B cell (primary cell): ENCODE data around the gene CAPZA2. TPM values are rescaled to one million over a fixed set of nuclear protein-coding genes. Genes with fewer than 3 reads are reported as not detected.

ENCODE experiments used
- ATAC-seq: fragments of 200-7000 bp; cut with Tn5 transposase; one replicate; pipeline ENCODE4 v1.10.0; 2021; ENCODE audit warnings: low read depth, mild to moderate bottlenecking, moderate number of reproducible peaks, moderate library complexity
- CTCF ChIA-PET: fragments of 350-600 bp; sonication (Branson Sonifier 250); formaldehyde crosslinking; loops from one replicate; lab custom pipeline; 2021; ENCODE audit warnings: antibody characterized with exemption, inconsistent platforms; lab: Charles Lee
- POLR2A ChIA-PET: fragments of 350-600 bp; sonication (Branson Sonifier 250); formaldehyde crosslinking; loops from one replicate; lab custom pipeline; 2021; ENCODE audit warnings: antibody characterized with exemption; lab: Charles Lee
- DNase-seq: peaks from one replicate; pipeline ENCODE4 v3.0.0; 2013
- H2AFZ ChIP-seq: 2 replicates; pipeline ENCODE4 v1.6.1; 2012; ENCODE audit warnings: mild to moderate bottlenecking, low read depth, low read length; ENCODE audit not compliant: insufficient read depth, poor library complexity, severe bottlenecking
- H3K27ac ChIP-seq, 2 donors: 1 replicate in 1 of 2; 2 replicates in 1 of 2; pipeline ENCODE4 v1.5.1; 2012 to 2013; ENCODE audit warnings: low read length in 2 of 2, mild to moderate bottlenecking in 2 of 2, moderate library complexity in 1 of 2
- H3K27me3 ChIP-seq, 4 experiments: fragments of 200-600 bp in 1 of 4; sonication (generic) in 1 of 4; replicated peaks in 1 of 4; 1 replicate in 2 of 4; 2 replicates in 2 of 4; pipeline versions ENCODE4 v1.6.1 to v1.7.0; 2013 to 2016; ENCODE audit warnings: low read length in 3 of 4, mild to moderate bottlenecking in 2 of 4, mixed read lengths in 1 of 4, moderate library complexity in 1 of 4; ENCODE audit not compliant: insufficient read depth in 4 of 4, control insufficient read depth in 3 of 4; ENCODE audit errors: control extremely low read depth in 1 of 4
- H3K36me3 ChIP-seq, 2 experiments: replicated peaks in 1 of 2; 1 replicate in 1 of 2; 2 replicates in 1 of 2; pipeline versions ENCODE4 v1.6.1 to v1.7.1; 2013; ENCODE audit warnings: low read length in 1 of 2; ENCODE audit not compliant: insufficient read depth in 2 of 2, control insufficient read depth in 1 of 2; ENCODE audit errors: control extremely low read depth in 1 of 2, extremely low read depth in 1 of 2
- H3K4me1 ChIP-seq, 2 donors: fragments of 200-600 bp in 1 of 2; sonication (generic) in 1 of 2; 1 replicate in 1 of 2; 2 replicates in 1 of 2; pipeline versions ENCODE4 v1.5.1 to v1.6.1; 2013 to 2017; ENCODE audit warnings: low read length in 2 of 2; ENCODE audit not compliant: control insufficient read depth in 2 of 2, insufficient read depth in 2 of 2
- H3K4me2 ChIP-seq: replicated peaks from 2 replicates; pipeline ENCODE3; 2012; ENCODE audit warnings: mild to moderate bottlenecking, low read depth, low read length; ENCODE audit not compliant: poor library complexity, severe bottlenecking
- H3K4me3 ChIP-seq, 5 experiments: fragments of 200-600 bp in 1 of 5; sonication (generic) in 1 of 5; 1 replicate in 3 of 5; 2 replicates in 2 of 5; pipeline versions ENCODE4 v1.5.1 to v1.7.0; 2011 to 2016; ENCODE audit warnings: low read length in 4 of 5, mild to moderate bottlenecking in 4 of 5, low read depth in 2 of 5, control low read depth in 1 of 5, moderate library complexity in 1 of 5; ENCODE audit not compliant: insufficient read depth in 1 of 5; ENCODE audit errors: control extremely low read depth in 1 of 5, extremely low read depth in 1 of 5
- H3K79me2 ChIP-seq: fragments of 200-600 bp; sonication (generic); one replicate; pipeline ENCODE4 v1.6.0; 2016; ENCODE audit warnings: low read length; ENCODE audit not compliant: control insufficient read depth, insufficient read depth
- H3K9ac ChIP-seq: fragments of 200-600 bp; sonication (generic); 2 replicates; pipeline ENCODE4 v1.6.1; 2017; ENCODE audit warnings: mild to moderate bottlenecking, low read length, moderate library complexity
- H3K9me3 ChIP-seq, 3 donors: one replicate each; pipeline versions ENCODE4 v1.6.1 to v1.7.1; 2013; ENCODE audit warnings: low read length in 2 of 3; ENCODE audit not compliant: control insufficient read depth in 2 of 3, insufficient read depth in 1 of 3; ENCODE audit errors: control extremely low read depth in 1 of 3
- H4K20me1 ChIP-seq: 2 replicates; pipeline ENCODE4 v1.6.0; 2012; ENCODE audit warnings: mild to moderate bottlenecking, low read length; ENCODE audit not compliant: insufficient read depth, control insufficient read depth, poor library complexity, severe bottlenecking
- H3K27ac Mint-ChIP-seq: one replicate; pipeline ENCODE4 v1.8.0; 2021; ENCODE audit warnings: mixed read lengths
- H3K27me3 Mint-ChIP-seq: one replicate; pipeline ENCODE4 v1.8.0; 2021; ENCODE audit warnings: mixed read lengths
- H3K4me1 Mint-ChIP-seq: one replicate; pipeline ENCODE4 v1.8.0; 2021; ENCODE audit warnings: mixed read lengths
- H3K4me3 Mint-ChIP-seq: one replicate; pipeline ENCODE4 v1.8.0; 2021; ENCODE audit warnings: mixed read lengths
- H3K9me3 Mint-ChIP-seq: one replicate; pipeline ENCODE4 v1.8.0; 2022; ENCODE audit warnings: mixed read lengths; ENCODE audit not compliant: insufficient read depth
- EZH2 ChIP-seq: IDR thresholded peaks from 2 replicates; pipeline ENCODE4 v1.6.1; 2012; ENCODE audit warnings: borderline replicate concordance, low read depth, mild to moderate bottlenecking, moderate library complexity, low read length; ENCODE audit not compliant: insufficient read depth, poor library complexity, severe bottlenecking
- WGBS: methylation state at CpG from one replicate; pipeline ENCODE4 v1.1.5; 2013; ENCODE audit warnings: missing lambda C conversion rate; ENCODE audit not compliant: insufficient coverage; 5-methylcytosine and 5-hydroxymethylcytosine counted together
- intact Hi-C: fragments of 100-400 bp; cut with micrococcal nuclease; formaldehyde crosslinking; loops from one replicate; pipeline ENCODE4 v1.10.0; 2022
- polyA plus RNA-seq: library from polyadenylated mRNA; depleted of rRNA; stranded (reverse); fragments of >200 nt; gene quantifications from 2 replicates; pipeline ENCODE4 v1.2.3, GENCODE V29; 2012
- total RNA-seq, 2 donors: library from RNA; stranded (reverse); fragments of 120-200 nt in 1 of 2; gene quantifications; 1 replicate in 1 of 2; 2 replicates in 1 of 2; pipeline versions ENCODE4 v1.2.3 to v1.2.4, GENCODE V29; 2013 to 2022
- TF ChIP-seq, protein P1 (sequence below): fragments of 200-600 bp; IDR thresholded peaks from one replicate; pipeline ENCODE4 v1.8.0; 2022; ENCODE audit warnings: antibody characterized with exemption, mild to moderate bottlenecking

Gene CAPZA2
- total and polyA plus RNA-seq, 2 donors (not counting 1 experiment from before 2014, with no cell fraction given) = 15.0 to 79.0 TPM

DNA sequence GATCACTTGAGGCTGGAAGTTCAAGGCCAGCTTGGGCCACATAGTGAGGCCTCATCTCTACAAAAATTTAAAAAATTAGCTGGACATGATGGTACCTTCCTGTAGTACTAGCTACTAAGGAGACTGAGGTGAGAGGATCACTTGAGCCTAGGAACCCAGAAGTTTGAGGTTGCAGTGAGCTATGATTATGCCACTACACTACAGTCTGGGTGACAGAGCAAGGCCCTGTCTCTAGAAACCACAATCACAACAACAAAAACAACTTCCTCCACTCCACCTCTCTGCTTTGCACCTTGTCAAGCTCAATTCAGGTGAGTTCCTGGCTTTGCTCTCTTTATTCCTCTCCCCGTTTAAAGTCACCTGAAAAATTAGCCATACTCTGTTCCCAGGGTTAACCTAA, 8.3 kb upstream of the CAPZA2 start:
- peaks cover 38% of the 10 kb centered on the region for H3K27me3 Mint-ChIP-seq
- Histone ChIP-seq H4K20me1 (no peaks in the 10 kb centered on the region), H3K4me1 (no peaks in the 10 kb centered on the region), H3K9me3 (no peaks in the 10 kb centered on the region), H3K4me2 (no peak overlapping the region), H3K9ac (no peak overlapping the region), H2AFZ (no peak overlapping the region), H3K79me2 (no peaks in the 10 kb centered on the region), H3K27me3 (peaks cover 0 to 10% (median 2%) of the 10 kb centered on the region in 4 experiments), H3K4me3 (no peak overlapping the region), H3K36me3 (no peaks in the 10 kb centered on the region), H3K27ac (no peak overlapping the region)
- intact Hi-C loops = no loop called here
- no peak overlapping the region for H3K27ac Mint-ChIP-seq
- H3K9me3 Mint-ChIP-seq = no peaks in the 10 kb centered on the region
- no peaks in the 10 kb centered on the region for H3K4me1 Mint-ChIP-seq
- 100% methylated on average over 1 of the region's 1 CpG for WGBS
- ChIA-PET POLR2A (interaction anchor here (0.6 kb wide), 1 partner anchor 25 kb away, joined by 10 read pairs; no protein-coding TSS in a partner anchor), CTCF (interaction anchor here (0.6 to 0.8 kb wide), 3 partner anchors 46 to 327 kb away, joined by 3 to 5 read pairs (median 4); no protein-coding TSS in a partner anchor)
- no peak for ATAC-seq
- H3K4me3 Mint-ChIP-seq = no peak overlapping the region
- no peak for DNase-seq
- no peak for TF ChIP-seq EZH2
- TF ChIP-seq, protein P1, sequence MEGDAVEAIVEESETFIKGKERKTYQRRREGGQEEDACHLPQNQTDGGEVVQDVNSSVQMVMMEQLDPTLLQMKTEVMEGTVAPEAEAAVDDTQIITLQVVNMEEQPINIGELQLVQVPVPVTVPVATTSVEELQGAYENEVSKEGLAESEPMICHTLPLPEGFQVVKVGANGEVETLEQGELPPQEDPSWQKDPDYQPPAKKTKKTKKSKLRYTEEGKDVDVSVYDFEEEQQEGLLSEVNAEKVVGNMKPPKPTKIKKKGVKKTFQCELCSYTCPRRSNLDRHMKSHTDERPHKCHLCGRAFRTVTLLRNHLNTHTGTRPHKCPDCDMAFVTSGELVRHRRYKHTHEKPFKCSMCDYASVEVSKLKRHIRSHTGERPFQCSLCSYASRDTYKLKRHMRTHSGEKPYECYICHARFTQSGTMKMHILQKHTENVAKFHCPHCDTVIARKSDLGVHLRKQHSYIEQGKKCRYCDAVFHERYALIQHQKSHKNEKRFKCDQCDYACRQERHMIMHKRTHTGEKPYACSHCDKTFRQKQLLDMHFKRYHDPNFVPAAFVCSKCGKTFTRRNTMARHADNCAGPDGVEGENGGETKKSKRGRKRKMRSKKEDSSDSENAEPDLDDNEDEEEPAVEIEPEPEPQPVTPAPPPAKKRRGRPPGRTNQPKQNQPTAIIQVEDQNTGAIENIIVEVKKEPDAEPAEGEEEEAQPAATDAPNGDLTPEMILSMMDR = no peak

DNA sequence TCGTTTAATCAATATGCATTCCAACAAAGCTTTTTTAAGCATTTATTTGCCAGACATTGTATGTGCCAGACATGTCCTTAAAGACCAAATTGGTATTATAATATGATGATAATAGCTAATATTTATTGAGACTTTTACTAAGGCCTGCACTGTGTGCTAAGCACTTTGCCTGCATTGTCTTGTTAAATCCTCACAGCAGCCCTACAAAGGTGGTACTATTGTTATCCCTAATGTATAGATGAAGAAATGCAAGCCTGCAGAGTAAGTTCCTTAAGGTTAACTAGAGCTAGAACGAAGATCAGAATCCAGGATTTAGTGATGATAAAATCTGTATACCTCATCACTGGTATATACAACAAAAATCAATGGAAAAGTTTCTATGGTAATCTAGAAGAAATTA, 5.3 kb upstream of the CAPZA2 start:
- CTCF ChIA-PET = interaction anchor here (0.6 kb wide), 1 partner anchor 311 kb away, joined by 3 read pairs; no protein-coding TSS in a partner anchor
- no peak overlapping the region for H3K4me2 ChIP-seq
- no CpG with 5 or more reads among the region's 2 CpGs for WGBS
- peaks cover 34% of the 10 kb centered on the region for H3K27me3 Mint-ChIP-seq
- H3K27me3 ChIP-seq = peaks cover 0 to 4% (median 0%) of the 10 kb centered on the region in 4 experiments
- H3K36me3 ChIP-seq = no peaks in the 10 kb centered on the region
- H3K4me3 ChIP-seq = no peak overlapping the region
- POLR2A ChIA-PET = no interaction called here
- no peaks in the 10 kb centered on the region for H4K20me1 ChIP-seq
- intact Hi-C loops = no loop called here
- DNase-seq (no peak), ATAC-seq (no peak)
- H3K4me1 Mint-ChIP-seq = peaks cover 5% of the 10 kb centered on the region
- no peak overlapping the region for H3K27ac Mint-ChIP-seq
- no peak for TF ChIP-seq EZH2
- TF ChIP-seq, protein P1 = no peak
- peaks cover 8% of the 10 kb centered on the region for H3K79me2 ChIP-seq
- H2AFZ ChIP-seq = no peak overlapping the region
- no peak overlapping the region for H3K4me3 Mint-ChIP-seq
- peaks cover 4 to 5% of the 10 kb centered on the region in 2 donors for H3K4me1 ChIP-seq
- no peak overlapping the region for H3K9ac ChIP-seq
- no peaks in the 10 kb centered on the region for H3K9me3 Mint-ChIP-seq
- H3K27ac ChIP-seq = no peak overlapping the region
- no peaks in the 10 kb centered on the region for H3K9me3 ChIP-seq
